HG03521 (cell line): ENCODE results near the gene FLNB.

ENCODE experiments used
- ATAC-seq: cut with Tn5 transposase; IDR thresholded peaks from one replicate; pipeline ENCODE4 v1.9.1; 2021; ENCODE audit warnings: mild to moderate bottlenecking, moderate library complexity; ENCODE audit not compliant: unreplicated experiment

FLNB gene

DNA sequence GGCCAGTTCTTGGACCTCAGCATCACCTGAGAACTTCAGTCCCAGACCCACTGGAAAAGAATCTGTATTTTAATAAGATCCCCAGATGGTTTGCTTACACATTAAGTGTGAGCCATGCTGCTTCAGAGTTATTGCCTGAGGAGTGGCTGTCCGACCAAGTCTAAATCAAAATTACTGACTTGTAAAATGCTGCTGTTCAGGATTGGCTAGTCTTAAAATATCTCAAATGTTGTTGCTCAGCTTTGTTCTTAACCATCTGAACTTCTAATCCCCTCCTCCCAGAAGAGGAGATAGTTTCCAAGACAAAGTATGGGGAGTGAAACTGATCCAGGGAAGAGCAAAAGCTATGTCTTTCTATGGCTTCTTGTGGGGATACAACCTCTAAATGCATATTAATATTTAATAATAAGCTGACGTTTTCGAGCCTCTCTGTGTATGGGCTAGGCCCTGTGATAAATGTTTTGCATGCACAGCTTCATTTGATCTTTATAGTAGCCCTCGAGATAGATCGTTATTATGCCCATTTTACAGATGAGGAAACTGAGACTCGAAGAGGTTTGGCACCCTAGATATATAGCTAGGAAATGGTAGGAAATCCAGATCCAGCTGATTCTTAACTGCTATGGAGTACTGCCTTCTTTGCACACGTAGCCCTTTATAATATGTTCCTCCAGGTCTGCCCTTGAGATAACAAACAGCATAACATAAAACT lies 150.4 kb downstream of the FLNB start:
- ATAC-seq, result no peak

DNA sequence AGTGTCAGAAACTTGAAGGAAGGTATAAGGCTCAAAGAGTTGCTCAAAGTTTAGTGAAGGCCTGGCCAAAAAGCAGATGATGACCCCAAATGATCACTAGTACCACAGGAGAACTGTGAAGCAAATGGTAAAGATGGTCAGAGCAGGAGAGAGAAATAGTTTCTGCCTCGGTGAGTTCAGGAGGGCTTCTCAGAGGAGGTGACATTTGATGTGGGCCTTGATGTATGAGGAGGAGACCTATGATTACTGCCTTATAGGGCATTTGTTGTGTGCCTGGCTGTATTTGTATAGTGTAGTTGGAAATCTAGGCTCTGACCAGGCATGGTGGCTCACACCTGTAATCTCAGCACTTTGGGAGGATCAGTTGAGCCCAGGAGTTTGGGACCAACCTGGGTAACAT lies 152.2 kb downstream of the FLNB start:
- no peak for ATAC-seq

DNA sequence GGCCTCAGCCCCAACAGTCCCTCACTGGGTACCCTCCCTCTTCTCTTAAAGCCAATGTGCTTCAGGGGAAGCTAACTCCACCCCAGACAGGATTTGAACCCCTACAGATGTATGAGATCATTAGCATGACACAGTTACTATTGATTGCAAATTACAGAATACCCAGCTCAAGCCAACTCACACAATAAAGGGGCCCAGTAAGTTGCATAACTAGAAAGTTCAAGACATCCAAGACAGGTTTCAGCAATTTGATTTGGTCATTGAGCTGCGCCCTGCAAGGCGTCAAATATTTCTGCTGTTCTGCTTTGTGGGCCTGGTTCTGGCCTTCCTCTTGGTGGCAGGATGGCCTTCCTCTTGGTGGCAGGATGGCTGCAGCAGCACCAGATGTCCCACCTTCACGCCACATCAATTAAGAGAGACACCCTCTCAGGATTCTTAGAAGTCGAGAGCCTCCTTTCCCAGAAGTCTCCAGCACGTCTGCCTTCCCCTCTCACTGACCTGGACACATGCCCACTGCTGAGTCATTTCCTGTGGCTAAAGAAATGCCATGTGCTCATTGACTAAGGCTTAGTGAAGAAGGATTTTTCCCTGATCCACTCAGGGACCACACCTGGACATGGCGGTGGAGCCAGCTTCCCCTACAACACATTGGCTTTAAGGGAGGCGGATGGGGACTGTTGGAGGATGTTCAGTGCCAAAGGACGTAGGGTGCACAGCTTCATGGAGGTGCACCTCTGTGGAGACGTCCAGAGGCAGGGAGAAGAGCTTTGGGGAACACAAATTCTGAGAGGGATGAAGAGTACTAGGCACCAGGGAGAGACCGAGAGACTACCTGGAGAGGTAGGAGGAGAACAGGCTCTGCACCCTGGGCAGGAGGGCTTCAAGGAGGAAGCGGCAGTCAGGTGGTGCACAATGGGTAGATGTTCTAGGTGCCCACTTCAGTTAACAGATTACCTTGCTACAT lies 153.5 kb downstream of the FLNB start:
- no peak for ATAC-seq

DNA sequence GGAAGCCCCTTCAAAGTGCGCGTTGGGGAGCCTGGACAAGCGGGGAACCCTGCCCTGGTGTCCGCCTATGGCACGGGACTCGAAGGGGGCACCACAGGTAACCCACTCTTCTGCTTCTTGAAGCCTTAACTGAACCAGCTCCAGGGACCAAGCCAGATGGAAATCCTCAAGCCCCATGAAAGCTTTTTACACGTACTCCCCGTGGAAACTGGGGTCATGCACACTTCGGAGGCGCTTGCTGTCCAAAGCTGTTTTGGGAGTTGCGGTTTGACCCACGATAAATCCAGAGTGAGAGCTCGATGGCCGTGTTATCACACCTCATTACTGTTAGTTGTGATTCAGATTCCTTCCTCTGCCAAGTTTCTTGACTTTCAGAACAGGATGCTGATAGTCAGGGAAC lies 155.0 kb downstream of the FLNB start:
- ATAC-seq, result no peak

DNA sequence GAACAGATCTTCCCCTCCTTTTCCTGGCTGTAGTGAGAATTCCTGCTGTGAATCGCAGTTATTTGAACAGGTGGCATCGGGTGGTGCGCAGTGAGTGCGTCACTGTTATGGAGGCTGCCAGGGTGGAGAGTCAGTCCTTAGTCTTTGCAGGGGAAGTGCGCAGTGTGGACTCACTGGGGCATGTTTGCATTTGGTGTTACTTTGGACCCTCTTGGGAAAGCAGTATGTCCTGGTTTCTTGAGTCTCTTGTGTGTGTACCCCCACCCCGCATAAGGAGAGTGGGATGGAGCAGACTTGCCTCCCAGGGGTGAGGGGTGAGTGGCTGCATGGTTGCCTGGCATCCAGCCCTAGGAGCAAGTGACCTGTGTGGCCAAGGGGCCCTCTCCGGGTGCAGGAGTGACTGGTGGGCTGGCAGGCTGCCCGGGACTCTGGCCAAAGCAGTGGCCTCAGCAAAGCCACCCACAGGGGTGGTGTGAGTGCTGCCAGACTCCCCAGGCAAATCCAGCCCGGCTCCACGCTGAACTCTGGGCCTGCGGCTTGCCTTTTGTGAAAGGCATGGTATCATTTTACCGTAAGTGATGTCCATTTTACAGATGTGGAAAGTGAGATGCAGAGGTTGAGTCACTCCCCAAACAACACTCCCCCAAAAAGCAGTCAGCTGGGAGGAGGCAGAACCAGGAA lies 156.1 kb downstream of the FLNB start:
- ATAC-seq, result no peak

DNA sequence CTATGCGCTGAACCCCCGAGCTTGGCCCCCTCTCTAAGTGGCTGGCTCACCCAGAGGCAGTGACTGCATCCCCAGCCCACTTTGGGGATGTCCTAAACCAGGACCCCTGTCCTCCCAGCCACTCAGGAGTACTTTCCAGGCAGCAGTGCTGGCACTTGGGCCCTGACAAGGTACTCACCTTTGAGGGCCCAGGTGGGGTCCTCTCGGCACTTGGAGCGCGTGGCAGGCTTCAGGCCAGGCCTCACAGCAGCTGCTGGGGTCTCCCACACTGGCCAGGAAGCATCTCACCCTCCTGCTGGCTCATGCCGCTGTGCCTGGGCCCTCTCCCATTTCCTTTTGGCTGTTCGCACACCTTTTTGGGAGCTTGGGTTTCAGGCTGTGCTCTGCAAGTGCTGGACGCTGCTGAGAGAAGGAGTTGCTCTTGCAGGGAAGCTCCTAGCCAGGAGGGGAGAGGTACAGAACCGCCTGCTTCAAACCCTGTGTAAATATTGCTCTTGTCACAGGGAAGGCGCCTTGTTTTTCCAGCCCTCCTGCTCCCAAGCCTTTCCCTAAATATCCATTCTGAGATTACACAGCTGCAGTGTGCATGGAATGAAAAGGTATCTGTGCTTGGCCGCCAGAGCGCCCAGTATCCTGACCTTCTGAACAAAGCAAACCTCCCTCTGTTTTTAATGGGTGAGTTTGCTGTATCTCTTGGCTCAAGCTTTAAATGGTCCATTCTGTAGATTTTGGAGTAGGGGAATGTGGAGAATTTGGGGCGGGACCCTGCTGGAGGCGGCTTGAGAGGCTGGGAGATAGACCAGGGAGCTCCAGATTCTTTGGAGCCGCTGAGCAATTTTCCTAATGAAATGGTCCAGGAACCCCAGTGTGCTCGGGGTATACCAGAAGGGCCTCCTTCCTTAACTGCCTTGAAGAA lies 156.9 kb downstream of the FLNB start:
- ATAC-seq, result no peak

DNA sequence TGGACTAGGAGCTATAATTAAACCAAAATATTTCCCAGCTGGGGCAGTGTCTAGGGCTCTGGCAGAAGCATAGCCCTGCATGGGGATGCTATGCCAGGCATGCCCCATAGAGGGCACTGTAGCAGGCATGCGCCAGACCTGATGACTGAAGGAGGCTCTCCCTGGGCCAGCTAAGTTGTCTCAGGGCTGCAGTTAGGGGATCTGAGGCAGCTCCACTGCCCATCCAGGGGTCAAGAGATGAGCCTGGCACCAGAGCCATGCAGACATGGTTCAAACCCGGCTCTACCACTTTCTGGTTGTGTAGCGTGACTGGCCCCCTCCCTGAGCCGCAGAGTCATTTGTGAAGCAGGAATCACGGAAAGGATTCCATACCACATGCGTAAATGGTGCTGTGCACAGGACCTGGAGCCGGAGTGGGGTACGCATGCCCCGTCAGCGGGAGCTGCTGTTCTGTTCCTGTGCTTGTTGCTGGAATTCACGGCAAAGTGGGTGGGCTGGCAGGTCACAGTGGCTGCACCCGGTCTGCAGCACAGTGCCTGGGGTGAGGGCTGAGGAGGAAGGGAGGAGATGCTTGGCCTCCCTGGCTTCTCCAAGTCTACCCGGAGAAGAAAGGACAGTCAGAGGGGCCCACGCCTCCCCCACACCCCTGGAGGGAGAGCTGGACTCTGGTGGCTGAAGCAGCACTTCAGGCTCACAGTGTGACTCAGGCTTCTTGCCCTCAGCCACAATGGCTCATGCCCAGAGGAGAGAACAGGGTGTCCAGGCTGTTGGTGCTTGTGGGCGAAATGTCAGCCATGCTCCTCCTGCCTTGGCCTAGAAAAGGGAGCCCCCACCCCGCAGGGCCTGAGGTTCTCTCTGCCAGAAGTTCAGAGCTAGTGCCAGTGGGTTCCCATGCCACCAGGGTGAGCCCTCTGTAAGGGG lies 159.5 kb downstream of the FLNB start:
- peak; percentile 50 for ATAC-seq

DNA sequence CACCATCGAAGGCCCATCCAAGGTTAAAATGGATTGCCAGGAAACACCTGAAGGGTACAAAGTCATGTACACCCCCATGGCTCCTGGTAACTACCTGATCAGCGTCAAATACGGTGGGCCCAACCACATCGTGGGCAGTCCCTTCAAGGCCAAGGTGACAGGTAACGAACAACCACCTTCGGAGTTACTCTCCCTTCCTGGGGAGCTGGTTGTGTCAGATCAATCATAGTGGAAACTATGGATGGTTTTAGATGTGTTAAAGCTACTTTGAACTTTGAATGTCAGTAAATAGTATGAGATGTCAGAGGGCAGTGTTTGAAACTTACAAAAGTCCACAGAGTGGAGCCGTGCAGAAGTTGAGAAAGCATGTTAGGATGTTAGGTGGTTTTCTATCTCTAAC lies 160.3 kb downstream of the FLNB start:
- no peak for ATAC-seq

DNA sequence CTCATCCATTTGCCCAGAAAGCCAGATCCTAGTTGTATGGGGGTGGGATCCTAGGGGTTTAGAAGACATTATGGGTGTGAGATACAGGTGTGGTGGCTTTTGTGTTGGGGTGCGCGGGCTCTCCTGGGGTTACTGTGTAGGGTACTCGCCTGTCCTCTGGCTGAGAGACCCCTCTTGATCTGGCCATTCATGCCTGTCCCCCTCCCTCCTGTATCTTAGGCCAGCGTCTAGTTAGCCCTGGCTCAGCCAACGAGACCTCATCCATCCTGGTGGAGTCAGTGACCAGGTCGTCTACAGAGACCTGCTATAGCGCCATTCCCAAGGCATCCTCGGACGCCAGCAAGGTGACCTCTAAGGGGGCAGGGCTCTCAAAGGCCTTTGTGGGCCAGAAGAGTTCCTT lies 161.1 kb downstream of the FLNB start:
- ATAC-seq, result no peak

DNA sequence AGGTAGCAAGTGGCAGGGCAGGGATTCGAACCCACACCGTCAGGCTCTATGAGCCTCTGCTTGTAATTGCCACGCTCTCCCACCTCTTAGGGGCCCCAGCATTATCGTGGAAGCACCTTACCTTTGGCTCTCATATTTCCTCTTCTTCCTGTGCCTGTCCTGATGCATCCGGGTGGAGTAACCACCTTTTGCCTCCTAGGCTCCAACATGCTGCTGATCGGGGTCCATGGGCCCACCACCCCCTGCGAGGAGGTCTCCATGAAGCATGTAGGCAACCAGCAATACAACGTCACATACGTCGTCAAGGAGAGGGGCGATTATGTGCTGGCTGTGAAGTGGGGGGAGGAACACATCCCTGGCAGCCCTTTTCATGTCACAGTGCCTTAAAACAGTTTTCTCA lies 162.2 kb downstream of the FLNB start:
- no peak for ATAC-seq

DNA sequence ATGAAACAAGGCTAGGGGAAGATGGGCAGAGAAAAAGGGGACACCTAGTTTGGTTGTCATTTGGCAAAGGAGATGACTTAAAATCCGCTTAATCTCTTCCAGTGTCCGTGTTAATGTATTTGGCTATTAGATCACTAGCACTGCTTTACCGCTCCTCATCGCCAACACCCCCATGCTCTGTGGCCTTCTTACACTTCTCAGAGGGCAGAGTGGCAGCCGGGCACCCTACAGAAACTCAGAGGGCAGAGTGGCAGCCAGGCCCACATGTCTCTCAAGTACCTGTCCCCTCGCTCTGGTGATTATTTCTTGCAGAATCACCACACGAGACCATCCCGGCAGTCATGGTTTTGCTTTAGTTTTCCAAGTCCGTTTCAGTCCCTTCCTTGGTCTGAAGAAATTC lies 162.9 kb downstream of the FLNB start:
- no peak for ATAC-seq

DNA sequence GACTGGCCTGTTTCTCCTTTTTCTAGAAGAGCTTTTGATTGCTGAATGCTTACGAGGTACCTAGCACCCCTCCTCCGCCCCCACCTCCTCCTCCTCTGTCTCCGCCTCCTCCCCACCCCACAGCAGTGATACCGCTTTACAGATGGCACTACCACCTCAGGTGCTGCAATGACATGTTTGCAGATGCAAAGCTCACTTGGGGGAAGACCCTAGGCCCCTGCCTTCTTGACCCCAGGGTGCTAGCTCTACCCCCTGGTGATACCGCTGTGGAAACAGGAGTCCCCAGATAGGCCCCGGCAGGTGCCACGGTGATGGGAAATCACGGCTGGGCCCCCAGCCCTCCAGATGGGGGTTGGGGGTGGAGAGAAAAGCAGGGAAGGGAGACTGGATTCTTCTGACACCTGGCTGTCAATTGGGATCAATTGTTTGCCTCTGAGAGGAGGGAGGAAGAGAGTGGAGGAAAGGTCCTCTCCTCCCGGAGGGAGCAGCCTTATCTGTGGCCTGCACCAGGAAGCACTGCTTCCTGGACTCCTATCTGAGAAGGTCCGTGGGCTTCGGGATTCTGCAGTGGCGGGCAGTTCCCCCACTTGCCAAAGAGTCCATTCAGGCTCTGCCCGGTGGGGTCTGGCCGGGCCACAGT lies 164.9 kb downstream of the FLNB start:
- no peak for ATAC-seq

DNA sequence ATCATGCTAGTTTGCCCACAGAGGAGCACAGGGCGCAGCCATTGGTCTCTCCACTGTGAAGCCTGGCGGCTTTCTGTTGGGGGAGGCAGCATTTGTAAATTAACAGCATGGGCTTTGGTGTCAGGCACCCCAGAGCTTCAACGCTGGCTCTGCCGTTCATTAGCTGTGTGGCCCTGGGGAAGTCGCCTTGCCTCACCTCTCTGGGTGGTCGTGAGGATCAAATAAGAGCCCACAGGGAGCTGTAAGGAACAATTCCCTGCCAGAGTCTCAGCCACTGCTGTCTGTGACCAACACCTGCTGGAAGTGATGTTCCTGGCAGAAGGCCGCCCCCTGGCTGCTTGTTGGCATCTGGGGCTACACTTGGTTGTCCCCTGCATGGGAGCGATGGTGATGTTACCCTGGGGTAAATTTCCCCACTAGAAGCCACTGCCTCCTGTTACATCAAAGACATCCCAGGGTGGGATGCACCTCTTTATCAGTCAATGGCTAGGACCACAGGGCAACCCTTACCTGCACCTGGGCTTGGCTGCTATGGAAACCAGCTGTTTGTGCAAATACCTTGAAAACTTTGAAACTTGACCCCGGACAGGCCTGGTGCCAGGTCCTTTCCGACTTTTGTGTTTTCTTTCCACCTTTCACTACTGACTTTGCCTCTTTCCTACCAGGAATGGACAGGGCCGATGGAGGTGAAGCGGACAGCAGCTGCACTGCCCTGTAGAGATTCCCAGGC lies 165.6 kb downstream of the FLNB start:
- no peak for ATAC-seq

DNA sequence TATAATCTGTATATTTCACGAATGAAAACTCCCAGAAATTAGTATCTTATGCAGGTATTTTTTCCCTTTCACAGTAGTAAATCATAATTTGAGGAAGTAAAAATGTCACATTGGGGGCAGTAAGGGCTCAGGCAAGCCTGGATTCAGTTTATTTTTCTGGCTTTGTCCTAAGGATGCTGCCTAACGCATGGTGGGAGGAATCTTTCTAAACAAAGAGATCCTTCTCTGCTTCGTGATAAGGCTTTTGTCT lies 166.9 kb downstream of the FLNB start:
- no peak for ATAC-seq

DNA sequence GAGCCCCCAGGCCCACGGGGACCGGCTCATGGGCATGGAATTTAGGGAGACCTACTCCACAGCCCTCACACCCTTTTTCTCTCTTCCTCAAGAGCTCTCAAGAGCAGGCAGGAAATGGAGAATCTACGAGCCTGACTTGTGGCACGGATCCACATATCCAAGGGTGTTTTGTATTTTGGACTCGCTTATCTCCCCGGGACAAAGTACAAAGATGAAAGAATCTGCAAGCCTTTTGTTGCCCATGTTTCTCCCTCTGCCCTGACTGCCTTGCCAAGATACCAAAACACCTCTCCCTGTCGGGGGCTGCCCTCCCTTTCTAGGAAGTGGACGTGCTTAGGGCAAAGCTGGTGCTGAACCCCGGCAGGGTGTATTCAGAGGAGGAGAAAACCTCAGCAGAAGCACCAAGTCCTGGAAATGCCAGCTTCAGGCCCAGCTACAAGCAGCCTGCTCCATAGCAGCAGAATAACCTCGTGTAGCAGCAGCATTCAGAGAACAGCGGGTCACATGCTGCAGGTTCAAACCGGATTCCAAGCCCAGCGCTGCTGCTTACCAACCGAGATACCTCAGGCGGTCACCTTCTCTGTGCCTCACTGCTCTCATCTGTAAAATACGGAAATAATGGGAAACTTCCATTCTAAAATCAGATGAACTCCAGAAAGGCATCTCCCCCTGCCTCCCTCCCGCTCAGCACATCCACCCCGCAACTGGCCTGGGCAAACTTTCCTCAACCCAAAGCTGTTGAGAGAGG lies 167.4 kb downstream of the FLNB start:
- ATAC-seq, result no peak

DNA sequence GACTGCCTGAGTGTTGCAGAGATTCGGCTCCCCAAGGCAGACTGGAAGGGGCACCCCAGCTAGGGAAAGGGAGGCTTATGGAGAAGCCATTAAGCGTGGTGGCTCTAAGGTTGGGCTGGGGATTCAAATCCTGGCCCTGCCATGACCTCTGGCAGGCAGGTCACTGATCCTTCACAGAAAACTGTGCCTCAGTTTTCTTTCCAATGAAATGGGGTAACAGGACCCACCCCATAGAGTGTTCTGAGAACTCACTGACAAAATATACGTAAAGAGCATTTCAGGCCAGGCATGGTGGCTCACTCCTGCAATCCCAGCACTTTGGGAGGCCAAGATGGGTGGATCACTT lies 167.9 kb downstream of the FLNB start:
- no peak for ATAC-seq

DNA sequence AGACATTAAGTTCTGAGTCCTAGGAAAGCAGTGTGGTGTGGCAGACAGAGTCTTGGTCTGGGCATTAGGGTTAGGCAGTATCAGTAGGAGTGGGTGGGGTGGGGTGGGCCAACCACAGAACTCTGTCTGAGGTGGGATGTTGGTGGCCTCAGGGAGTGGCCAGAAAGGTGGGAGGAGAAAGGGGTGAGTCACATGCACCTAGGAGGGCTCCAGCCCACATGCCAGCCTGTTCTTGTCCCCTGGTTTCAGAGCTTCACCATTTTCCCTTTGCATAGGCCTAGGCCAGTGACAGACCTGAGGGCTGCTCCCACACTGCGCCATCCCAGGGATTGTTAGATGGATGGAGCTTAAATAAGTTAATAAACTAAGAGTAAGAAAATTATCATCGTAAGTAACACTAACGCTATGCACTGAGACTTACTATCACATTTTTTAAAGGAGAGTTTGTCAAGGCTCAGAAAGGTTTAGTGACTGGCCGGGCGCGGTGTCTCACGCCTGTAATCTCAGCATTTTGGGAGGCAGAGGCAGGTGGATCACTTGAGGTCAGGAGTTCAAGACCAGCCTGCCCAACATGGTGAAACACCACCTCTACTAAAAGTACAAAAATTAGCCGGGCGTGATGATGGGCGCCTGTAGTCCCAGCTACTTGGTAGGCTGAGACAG lies 168.7 kb downstream of the FLNB start:
- no peak for ATAC-seq
